Measurements from ENCODE around the gene PPP4R4. TPM values are rescaled to one million over a fixed set of nuclear protein-coding genes. Genes with fewer than 3 reads are reported as not detected.

The PPP4R4 gene
- total RNA-seq, 1 experiment from 2014 or later = not detected

GRCh38 chr14:94282991-94283723, 109.0 kb downstream of the PPP4R4 start:
- Histone ChIP-seq H3K27me3 (ENCODE audit: insufficient read depth, low read depth) (0 out of 2 replicates have a peak, but pooled peaks cover 5% of the 10 kb centered on the region), H3K4me2 (no peak overlapping the region), H3K36me3 (ENCODE audit: low read depth) (no peaks in the 10 kb centered on the region), H3K9me3 (ENCODE audit: insufficient read depth, low read depth) (no peaks in the 10 kb centered on the region), H3K27ac (no peak overlapping the region), H3K4me1 (replicated peaks; ENCODE audit: insufficient read depth) (no peaks in the 10 kb centered on the region), H3K4me3 (no peak overlapping the region), H3K9me2 (ENCODE audit: insufficient read depth) (no peaks in the 10 kb centered on the region), H3F3A (ENCODE audit: insufficient read depth, low read depth) (no peaks in the 10 kb centered on the region), H4K20me1 (ENCODE audit: insufficient read depth) (no peaks in the 10 kb centered on the region), H3K79me2 (ENCODE audit: low read depth) (no peaks in the 10 kb centered on the region), H2AFZ (no peak overlapping the region)
- intact Hi-C loops (cut with micrococcal nuclease; ENCODE audit: unreplicated experiment) = no loop called here
- POLR2A ChIA-PET (ENCODE audit: unreplicated experiment) = no interaction called here
- CTCF ChIA-PET = no interaction called here
- DNase-seq = no peak
- TF ChIP-seq CTCF (conservative IDR thresholded peaks at IDR 0.05) (no peak), EZH2 (IDR thresholded peaks at IDR 0.05; ENCODE audit: low read depth) (no peak)
- BruUV-seq (replicated peaks) = no TSS peak

DNA sequence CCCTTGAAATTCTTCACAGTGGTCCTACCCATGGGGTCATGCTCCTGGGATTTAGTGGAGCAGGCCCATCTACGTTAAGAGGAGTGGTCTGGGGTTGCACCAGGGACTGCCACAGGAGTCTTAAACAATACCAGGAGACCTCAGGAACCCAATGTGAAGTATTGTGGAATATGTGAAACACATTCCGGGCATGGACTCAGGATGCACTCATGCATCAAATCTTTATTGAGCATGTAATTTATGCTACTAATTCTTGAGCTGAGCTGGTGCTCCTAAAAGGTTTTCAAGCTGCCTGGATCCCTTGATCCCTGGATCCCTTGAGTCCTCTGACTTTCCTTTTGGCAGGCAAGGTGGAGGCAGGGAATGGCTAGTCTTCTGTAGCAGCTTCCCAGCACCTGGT, 110.1 kb downstream of the PPP4R4 start:
- Histone ChIP-seq H3K79me2 (ENCODE audit: low read depth) (no peaks in the 10 kb centered on the region), H3K36me3 (ENCODE audit: low read depth) (no peaks in the 10 kb centered on the region), H3K4me1 (replicated peaks; ENCODE audit: insufficient read depth) (no peaks in the 10 kb centered on the region), H3K9me3 (ENCODE audit: insufficient read depth, low read depth) (no peaks in the 10 kb centered on the region), H3K27me3 (ENCODE audit: insufficient read depth, low read depth) (0 out of 2 replicates have a peak, but pooled peaks cover 5% of the 10 kb centered on the region), H3K4me2 (no peak overlapping the region), H3K27ac (no peak overlapping the region), H2AFZ (no peak overlapping the region), H3K4me3 (no peak overlapping the region), H3F3A (ENCODE audit: insufficient read depth, low read depth) (no peaks in the 10 kb centered on the region), H4K20me1 (ENCODE audit: insufficient read depth) (no peaks in the 10 kb centered on the region), H3K9me2 (ENCODE audit: insufficient read depth) (no peaks in the 10 kb centered on the region)
- BruUV-seq (replicated peaks) = no TSS peak
- intact Hi-C loops (cut with micrococcal nuclease; ENCODE audit: unreplicated experiment) = no loop called here
- TF ChIP-seq CTCF (conservative IDR thresholded peaks at IDR 0.05) (no peak), EZH2 (IDR thresholded peaks at IDR 0.05; ENCODE audit: low read depth) (no peak)
- POLR2A ChIA-PET (ENCODE audit: unreplicated experiment) = no interaction called here
- CTCF ChIA-PET = no interaction called here
- DNase-seq = no peak

DNA sequence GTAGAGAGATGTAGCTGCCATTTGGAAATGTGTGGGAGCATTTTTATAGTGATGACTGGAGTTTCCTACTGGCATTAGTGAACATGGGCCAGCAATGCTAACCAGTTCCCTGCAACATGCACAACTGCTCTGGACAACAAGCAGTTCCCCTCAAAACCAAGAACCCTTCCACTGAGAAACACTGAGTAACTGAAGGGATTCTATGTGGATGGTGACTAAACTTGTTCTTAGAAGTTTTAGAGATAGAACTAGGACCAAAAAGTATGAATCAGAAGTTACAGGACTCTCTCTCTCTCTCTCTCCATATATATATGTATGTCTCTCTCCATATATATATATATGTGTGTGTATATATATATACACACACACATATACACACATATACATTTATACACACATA, 111.0 kb downstream of the PPP4R4 start:
- no peaks in the 10 kb centered on the region for H3K9me2 ChIP-seq (ENCODE audit: insufficient read depth)
- H3K9me3 ChIP-seq (ENCODE audit: insufficient read depth, low read depth) = no peaks in the 10 kb centered on the region
- DNase-seq = no peak
- H3K4me1 ChIP-seq (replicated peaks; ENCODE audit: insufficient read depth) = no peaks in the 10 kb centered on the region
- BruUV-seq (replicated peaks) = no TSS peak
- no peaks in the 10 kb centered on the region for H3F3A ChIP-seq (ENCODE audit: insufficient read depth, low read depth)
- H3K79me2 ChIP-seq (ENCODE audit: low read depth) = no peaks in the 10 kb centered on the region
- H3K4me3 ChIP-seq = no peak overlapping the region
- H4K20me1 ChIP-seq (ENCODE audit: insufficient read depth) = no peaks in the 10 kb centered on the region
- no peak overlapping the region for H3K27ac ChIP-seq
- H2AFZ ChIP-seq = no peak overlapping the region
- TF ChIP-seq CTCF (conservative IDR thresholded peaks at IDR 0.05) (no peak), EZH2 (IDR thresholded peaks at IDR 0.05; ENCODE audit: low read depth) (no peak)
- ChIA-PET CTCF (no interaction called here), POLR2A (ENCODE audit: unreplicated experiment) (no interaction called here)
- no peak overlapping the region for H3K4me2 ChIP-seq
- intact Hi-C loops (cut with micrococcal nuclease; ENCODE audit: unreplicated experiment) = no loop called here
- H3K27me3 ChIP-seq (ENCODE audit: insufficient read depth, low read depth) = 0 out of 2 replicates have a peak, but pooled peaks cover 9% of the 10 kb centered on the region
- H3K36me3 ChIP-seq (ENCODE audit: low read depth) = no peaks in the 10 kb centered on the region

Data from PC-9 (cell line).